HEK293T (cell line): Measurements from ENCODE around the gene CDH20.

Experiments used
- FOXA1 ChIP-seq: fragments of 450-650 bp; IDR thresholded peaks from 2 replicates; pipeline ENCODE4 v1.6.1; 2016; ENCODE audit warnings: mild to moderate bottlenecking
- SP1 ChIP-seq: fragments of 450-650 bp; IDR thresholded peaks from 2 replicates; pipeline ENCODE4 v1.6.1; 2017
- SUZ12 ChIP-seq: fragments of 450-650 bp; IDR thresholded peaks from 2 replicates; pipeline ENCODE4 v1.6.1; 2016; ENCODE audit warnings: mild to moderate bottlenecking
- TARDBP ChIP-seq: fragments of 450-650 bp; IDR thresholded peaks from 2 replicates; pipeline ENCODE4 v1.6.1; 2016

DNA sequence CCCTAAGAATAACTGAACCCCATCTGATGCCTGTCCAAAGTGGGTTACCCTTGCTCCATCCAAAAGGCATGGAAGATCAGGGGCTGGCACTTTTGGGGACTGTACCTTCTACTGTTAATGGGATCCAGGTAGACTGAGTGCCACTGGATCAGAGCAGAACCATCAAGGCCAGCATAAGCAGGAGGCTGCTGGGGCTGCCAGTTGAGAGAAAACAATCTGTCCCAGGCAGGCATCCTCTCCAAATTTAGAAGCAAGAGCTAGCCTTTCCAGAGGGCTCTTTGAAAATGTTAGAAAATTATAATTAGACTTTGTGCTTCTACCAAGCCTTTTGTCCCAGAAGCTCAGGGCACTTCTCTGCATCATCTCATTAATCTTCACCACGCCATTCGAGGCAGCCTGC, 245.6 kb downstream of the CDH20 start:
- TF ChIP-seq TARDBP, result no peak
- no peak for TF ChIP-seq SUZ12
- no peak for TF ChIP-seq FOXA1
- no peak for TF ChIP-seq SP1
